ENCODE data around the gene UMPS. TPM values are rescaled to one million over a fixed set of nuclear protein-coding genes. Genes with fewer than 3 reads are reported as not detected.

UMPS gene
- polyA plus RNA-seq (2013, experiment 1 of 2) = 13.8 TPM
- polyA plus RNA-seq (2013, experiment 2 of 2) = 13.2 TPM

GRCh38 chr3:124730129-124730940 lies at the start of gene UMPS:
UMPS (plus strand) TSS chr3:124730452; CDS start chr3:124730472, 20 bp downstream.
- Histone ChIP-seq H3K27me3 (ENCODE audit: control insufficient read depth in 3 of 3, insufficient read depth in 3 of 3, low read depth in 1 of 3, low read length in 3 of 3) (no peaks in the 10 kb centered on the region), H4K91ac (ENCODE audit: low read depth, low read length, poor library complexity) (no peak within 1 kb of the TSS), H3K79me1 (ENCODE audit: low read depth, low read length) (peaks cover 7% of the 10 kb centered on the region), H3K4ac (ENCODE audit: low read length) (no peak within 1 kb of the TSS), H3K14ac (ENCODE audit: low read length) (peak within 1 kb of the TSS; percentile 92), H3K27ac (replicated peaks; ENCODE audit: low read length) (no peak within 1 kb of the TSS), H2BK120ac (ENCODE audit: low read depth, low read length) (peak within 1 kb of the TSS; percentile 88), H2AK5ac (ENCODE audit: low read depth, low read length) (peak within 1 kb of the TSS; percentile 43), H2AFZ (ENCODE audit: low read length) (peak within 1 kb of the TSS; percentile 95), H2BK12ac (ENCODE audit: low read length) (no peak within 1 kb of the TSS), H3K9me3 (replicated peaks in 1 of 2; ENCODE audit: control insufficient read depth in 2 of 2, insufficient read depth in 1 of 2, low read depth in 1 of 2, low read length in 2 of 2) (no peaks in the 10 kb centered on the region), H3K9ac (ENCODE audit: low read depth, low read length, poor library complexity) (peak within 1 kb of the TSS; percentile 97), H4K8ac (ENCODE audit: low read depth, low read length) (no peak within 1 kb of the TSS), H2BK15ac (ENCODE audit: low read length) (no peak within 1 kb of the TSS), H3K4me1 (ENCODE audit: control insufficient read depth in 2 of 2, insufficient read depth in 1 of 2, low read depth in 1 of 2, low read length in 2 of 2) (peaks cover 5 to 13% of the 10 kb centered on the region in 2 donors), H2BK5ac (ENCODE audit: low read length) (no peak within 1 kb of the TSS), H3K23ac (ENCODE audit: low read depth, low read length, poor library complexity) (peak within 1 kb of the TSS; percentile 21), H3K4me3 (ENCODE audit: low read length in 2 of 2) (peak within 1 kb of the TSS; percentile 91 to 94), H3K4me2 (ENCODE audit: insufficient read depth, low read length, poor library complexity, severe bottlenecking) (peak within 1 kb of the TSS; percentile 75), H3K18ac (ENCODE audit: low read length) (peak within 1 kb of the TSS; percentile 97), H3K36me3 (replicated peaks in 1 of 2; ENCODE audit: control insufficient read depth in 2 of 2, insufficient read depth in 2 of 2, low read length in 2 of 2) (peaks cover 0 to 39% of the 10 kb centered on the region in 2 donors)
- no CpG with 5 or more reads among the region's 44 CpGs for WGBS, 2 donors (ENCODE audit: extremely low coverage in 2 of 2, insufficient read length in 2 of 2, insufficient replicate concordance in 1 of 2)
- DNase-seq (ENCODE audit: low spot score) = peak; percentile 70

- H3K79me1 ChIP-seq (ENCODE audit: low read depth, low read length) = no peaks in the 10 kb centered on the region
- H2BK12ac ChIP-seq (ENCODE audit: low read length) = no peak overlapping the region
- H3K4me3 ChIP-seq (ENCODE audit: low read length in 2 of 2) = no peak overlapping the region
- no peaks in the 10 kb centered on the region for H3K27me3 ChIP-seq (ENCODE audit: control insufficient read depth in 3 of 3, insufficient read depth in 3 of 3, low read depth in 1 of 3, low read length in 3 of 3)
- H4K8ac ChIP-seq (ENCODE audit: low read depth, low read length) = no peak overlapping the region
- H3K18ac ChIP-seq (ENCODE audit: low read length) = no peak overlapping the region
- no peak overlapping the region for H2BK120ac ChIP-seq (ENCODE audit: low read depth, low read length)
- no peak overlapping the region for H3K27ac ChIP-seq (replicated peaks; ENCODE audit: low read length)
- H2BK15ac ChIP-seq (ENCODE audit: low read length) = no peak overlapping the region
- H3K4me2 ChIP-seq (ENCODE audit: insufficient read depth, low read length, poor library complexity, severe bottlenecking) = no peak overlapping the region
- no peak overlapping the region for H2AK5ac ChIP-seq (ENCODE audit: low read depth, low read length)
- no peak overlapping the region for H3K23ac ChIP-seq (ENCODE audit: low read depth, low read length, poor library complexity)
- H4K91ac ChIP-seq (ENCODE audit: low read depth, low read length, poor library complexity) = no peak overlapping the region
- H3K4me1 ChIP-seq (ENCODE audit: control insufficient read depth in 2 of 2, insufficient read depth in 1 of 2, low read depth in 1 of 2, low read length in 2 of 2) = peaks cover 0 to 7% of the 10 kb centered on the region in 2 donors
- no peak for DNase-seq (ENCODE audit: low spot score)
- no peak overlapping the region for H3K14ac ChIP-seq (ENCODE audit: low read length)
- H3K4ac ChIP-seq (ENCODE audit: low read length) = no peak overlapping the region
- H2AFZ ChIP-seq (ENCODE audit: low read length) = no peak overlapping the region
- no peak overlapping the region for H2BK5ac ChIP-seq (ENCODE audit: low read length)
- peaks cover 3 to 11% of the 10 kb centered on the region in 2 donors for H3K36me3 ChIP-seq (replicated peaks in 1 of 2; ENCODE audit: control insufficient read depth in 2 of 2, insufficient read depth in 2 of 2, low read length in 2 of 2)
- no CpG with 5 or more reads among the region's 4 CpGs for WGBS, 2 donors (ENCODE audit: extremely low coverage in 2 of 2, insufficient read length in 2 of 2, insufficient replicate concordance in 1 of 2)
- H3K9ac ChIP-seq (ENCODE audit: low read depth, low read length, poor library complexity) = no peak overlapping the region
- H3K9me3 ChIP-seq (replicated peaks in 1 of 2; ENCODE audit: control insufficient read depth in 2 of 2, insufficient read depth in 1 of 2, low read depth in 1 of 2, low read length in 2 of 2) = no peaks in the 10 kb centered on the region
Observed at GRCh38 chr3:124680521-124680920, 49.7 kb upstream of the UMPS start.

DNA sequence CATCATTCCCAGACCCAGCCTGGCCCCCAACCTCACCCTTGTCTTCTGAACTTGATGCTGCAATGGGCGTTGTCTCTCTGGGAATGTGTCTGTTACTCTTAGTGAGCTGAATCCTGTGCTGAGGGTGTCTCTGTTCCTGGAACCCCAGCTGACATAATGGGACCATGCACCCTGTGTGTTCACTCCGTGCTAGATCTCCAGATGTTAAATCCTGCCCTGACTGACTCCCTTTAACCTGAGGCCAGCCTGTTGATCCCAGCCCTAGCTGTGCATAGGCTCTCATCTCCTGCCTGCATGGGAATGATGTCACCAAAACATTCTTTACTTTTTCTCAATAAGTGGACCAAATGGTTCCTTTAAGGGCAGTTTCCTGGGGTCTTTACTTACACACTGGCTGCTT lies 48.0 kb upstream of the UMPS start:
- H2AFZ ChIP-seq (ENCODE audit: low read length) = no peak overlapping the region
- H2BK15ac ChIP-seq (ENCODE audit: low read length) = no peak overlapping the region
- peaks cover 2 to 4% of the 10 kb centered on the region in 2 donors for H3K36me3 ChIP-seq (replicated peaks in 1 of 2; ENCODE audit: control insufficient read depth in 2 of 2, insufficient read depth in 2 of 2, low read length in 2 of 2)
- H4K8ac ChIP-seq (ENCODE audit: low read depth, low read length) = no peak overlapping the region
- H3K27ac ChIP-seq (replicated peaks; ENCODE audit: low read length) = no peak overlapping the region
- no peak overlapping the region for H3K18ac ChIP-seq (ENCODE audit: low read length)
- no peak overlapping the region for H2AK5ac ChIP-seq (ENCODE audit: low read depth, low read length)
- H2BK120ac ChIP-seq (ENCODE audit: low read depth, low read length) = no peak overlapping the region
- H3K4me2 ChIP-seq (ENCODE audit: insufficient read depth, low read length, poor library complexity, severe bottlenecking) = no peak overlapping the region
- no peaks in the 10 kb centered on the region for H3K9me3 ChIP-seq (replicated peaks in 1 of 2; ENCODE audit: control insufficient read depth in 2 of 2, insufficient read depth in 1 of 2, low read depth in 1 of 2, low read length in 2 of 2)
- no peak overlapping the region for H3K4ac ChIP-seq (ENCODE audit: low read length)
- no peaks in the 10 kb centered on the region for H3K79me1 ChIP-seq (ENCODE audit: low read depth, low read length)
- H2BK12ac ChIP-seq (ENCODE audit: low read length) = no peak overlapping the region
- H3K4me3 ChIP-seq (ENCODE audit: low read length in 2 of 2) = no peak overlapping the region
- no peak for DNase-seq (ENCODE audit: low spot score)
- H2BK5ac ChIP-seq (ENCODE audit: low read length) = no peak overlapping the region
- H3K27me3 ChIP-seq (ENCODE audit: control insufficient read depth in 3 of 3, insufficient read depth in 3 of 3, low read depth in 1 of 3, low read length in 3 of 3) = no peaks in the 10 kb centered on the region
- H3K14ac ChIP-seq (ENCODE audit: low read length) = no peak overlapping the region
- no peak overlapping the region for H3K23ac ChIP-seq (ENCODE audit: low read depth, low read length, poor library complexity)
- H3K9ac ChIP-seq (ENCODE audit: low read depth, low read length, poor library complexity) = no peak overlapping the region
- no peak overlapping the region for H4K91ac ChIP-seq (ENCODE audit: low read depth, low read length, poor library complexity)
- WGBS, 2 donors (ENCODE audit: extremely low coverage in 2 of 2, insufficient read length in 2 of 2, insufficient replicate concordance in 1 of 2) = no CpG with 5 or more reads among the region's 2 CpGs
- peaks cover 2 to 14% of the 10 kb centered on the region in 2 donors for H3K4me1 ChIP-seq (ENCODE audit: control insufficient read depth in 2 of 2, insufficient read depth in 1 of 2, low read depth in 1 of 2, low read length in 2 of 2)

DNA sequence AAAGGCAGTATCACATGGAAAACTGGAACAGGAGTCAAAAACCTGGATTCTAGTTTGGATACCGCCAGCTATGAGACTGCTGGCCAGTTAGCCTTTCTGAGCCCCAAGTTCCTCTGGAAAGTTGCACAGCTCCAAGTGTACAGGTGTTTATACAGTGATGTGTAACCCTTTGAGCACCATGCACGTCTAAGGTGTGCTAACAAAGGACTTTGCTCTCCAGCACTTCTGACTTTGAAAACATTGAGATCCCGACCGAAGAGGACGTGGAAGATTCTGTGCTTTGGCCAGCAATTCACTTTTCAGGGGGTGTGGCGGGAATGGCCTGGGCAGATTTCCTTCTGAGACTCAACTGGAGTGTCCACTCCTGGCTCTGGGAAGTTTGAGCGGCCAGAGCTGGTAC lies 45.8 kb upstream of the UMPS start:
- Histone ChIP-seq H3K4ac (ENCODE audit: low read length) (no peak overlapping the region), H3K4me3 (ENCODE audit: low read length in 2 of 2) (no peak overlapping the region), H3K18ac (ENCODE audit: low read length) (no peak overlapping the region), H3K9me3 (replicated peaks in 1 of 2; ENCODE audit: control insufficient read depth in 2 of 2, insufficient read depth in 1 of 2, low read depth in 1 of 2, low read length in 2 of 2) (no peaks in the 10 kb centered on the region), H2BK5ac (ENCODE audit: low read length) (no peak overlapping the region), H3K36me3 (replicated peaks in 1 of 2; ENCODE audit: control insufficient read depth in 2 of 2, insufficient read depth in 2 of 2, low read length in 2 of 2) (no peaks in the 10 kb centered on the region), H3K9ac (ENCODE audit: low read depth, low read length, poor library complexity) (no peak overlapping the region), H2BK15ac (ENCODE audit: low read length) (no peak overlapping the region), H4K8ac (ENCODE audit: low read depth, low read length) (no peak overlapping the region), H3K14ac (ENCODE audit: low read length) (no peak overlapping the region), H2BK12ac (ENCODE audit: low read length) (no peak overlapping the region), H3K27ac (replicated peaks; ENCODE audit: low read length) (no peak overlapping the region), H3K4me2 (ENCODE audit: insufficient read depth, low read length, poor library complexity, severe bottlenecking) (no peak overlapping the region), H3K4me1 (ENCODE audit: control insufficient read depth in 2 of 2, insufficient read depth in 1 of 2, low read depth in 1 of 2, low read length in 2 of 2) (peaks cover 2 to 14% of the 10 kb centered on the region in 2 donors), H4K91ac (ENCODE audit: low read depth, low read length, poor library complexity) (no peak overlapping the region), H2AFZ (ENCODE audit: low read length) (no peak overlapping the region), H2AK5ac (ENCODE audit: low read depth, low read length) (no peak overlapping the region), H3K27me3 (ENCODE audit: control insufficient read depth in 3 of 3, insufficient read depth in 3 of 3, low read depth in 1 of 3, low read length in 3 of 3) (no peaks in the 10 kb centered on the region), H2BK120ac (ENCODE audit: low read depth, low read length) (no peak overlapping the region), H3K79me1 (ENCODE audit: low read depth, low read length) (no peaks in the 10 kb centered on the region), H3K23ac (ENCODE audit: low read depth, low read length, poor library complexity) (no peak overlapping the region)
- no CpG with 5 or more reads among the region's 7 CpGs for WGBS, 2 donors (ENCODE audit: extremely low coverage in 2 of 2, insufficient read length in 2 of 2, insufficient replicate concordance in 1 of 2)
- DNase-seq (ENCODE audit: low spot score) = no peak

All from neuronal stem cell (in vitro differentiated cells).